ENCODE measurements around the gene HNRNPF.

- TF ChIP-seq RAD21 (IDR thresholded peaks at IDR 0.05; ENCODE audit: low read depth) (no peak), FOXM1 (IDR thresholded peaks at IDR 0.05; ENCODE audit: borderline replicate concordance, low read depth) (no peak), YY1 (IDR thresholded peaks at IDR 0.05; ENCODE audit: low read depth) (no peak), EP300 (IDR thresholded peaks at IDR 0.05; ENCODE audit: borderline replicate concordance) (no peak), NFIC (IDR thresholded peaks at IDR 0.05) (no peak), TAF1 (IDR thresholded peaks at IDR 0.05; ENCODE audit: low read depth) (no peak), CEBPB (IDR thresholded peaks at IDR 0.05) (no peak), ZBTB7A (IDR thresholded peaks at IDR 0.05; ENCODE audit: low read depth) (no peak), CREB1 (IDR thresholded peaks at IDR 0.05; ENCODE audit: low read depth) (no peak), USF1 (IDR thresholded peaks at IDR 0.05) (no peak), TCF12 (IDR thresholded peaks at IDR 0.05; ENCODE audit: low read depth) (no peak), TEAD4 (IDR thresholded peaks at IDR 0.05) (no peak)
- TF ChIP-seq, protein P1, sequence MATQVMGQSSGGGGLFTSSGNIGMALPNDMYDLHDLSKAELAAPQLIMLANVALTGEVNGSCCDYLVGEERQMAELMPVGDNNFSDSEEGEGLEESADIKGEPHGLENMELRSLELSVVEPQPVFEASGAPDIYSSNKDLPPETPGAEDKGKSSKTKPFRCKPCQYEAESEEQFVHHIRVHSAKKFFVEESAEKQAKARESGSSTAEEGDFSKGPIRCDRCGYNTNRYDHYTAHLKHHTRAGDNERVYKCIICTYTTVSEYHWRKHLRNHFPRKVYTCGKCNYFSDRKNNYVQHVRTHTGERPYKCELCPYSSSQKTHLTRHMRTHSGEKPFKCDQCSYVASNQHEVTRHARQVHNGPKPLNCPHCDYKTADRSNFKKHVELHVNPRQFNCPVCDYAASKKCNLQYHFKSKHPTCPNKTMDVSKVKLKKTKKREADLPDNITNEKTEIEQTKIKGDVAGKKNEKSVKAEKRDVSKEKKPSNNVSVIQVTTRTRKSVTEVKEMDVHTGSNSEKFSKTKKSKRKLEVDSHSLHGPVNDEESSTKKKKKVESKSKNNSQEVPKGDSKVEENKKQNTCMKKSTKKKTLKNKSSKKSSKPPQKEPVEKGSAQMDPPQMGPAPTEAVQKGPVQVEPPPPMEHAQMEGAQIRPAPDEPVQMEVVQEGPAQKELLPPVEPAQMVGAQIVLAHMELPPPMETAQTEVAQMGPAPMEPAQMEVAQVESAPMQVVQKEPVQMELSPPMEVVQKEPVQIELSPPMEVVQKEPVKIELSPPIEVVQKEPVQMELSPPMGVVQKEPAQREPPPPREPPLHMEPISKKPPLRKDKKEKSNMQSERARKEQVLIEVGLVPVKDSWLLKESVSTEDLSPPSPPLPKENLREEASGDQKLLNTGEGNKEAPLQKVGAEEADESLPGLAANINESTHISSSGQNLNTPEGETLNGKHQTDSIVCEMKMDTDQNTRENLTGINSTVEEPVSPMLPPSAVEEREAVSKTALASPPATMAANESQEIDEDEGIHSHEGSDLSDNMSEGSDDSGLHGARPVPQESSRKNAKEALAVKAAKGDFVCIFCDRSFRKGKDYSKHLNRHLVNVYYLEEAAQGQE (IDR thresholded peaks at IDR 0.05; ENCODE audit: low read depth): no peak
- TF ChIP-seq, protein P2, sequence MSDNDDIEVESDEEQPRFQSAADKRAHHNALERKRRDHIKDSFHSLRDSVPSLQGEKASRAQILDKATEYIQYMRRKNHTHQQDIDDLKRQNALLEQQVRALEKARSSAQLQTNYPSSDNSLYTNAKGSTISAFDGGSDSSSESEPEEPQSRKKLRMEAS (IDR thresholded peaks at IDR 0.05): no peak
These were observed 36.1 kb downstream of the HNRNPF start for GRCh38 chr10:43372765-43373361.

Measured in Ishikawa (cell line).